K562 (cell line): ENCODE measurements around the gene DOCK1. TPM values are rescaled to one million over a fixed set of nuclear protein-coding genes. Genes with fewer than 3 reads are reported as not detected.
"Not testable (repeated sequence)": the region's sequence is repeated elsewhere in the genome, so short reads cannot be mapped to it uniquely, and the experiment has no call there.

Source experiments
- ATAC-seq: fragments of 200-7000 bp; cut with Tn5 transposase; 3 replicates; pipeline ENCODE4 v1.9.1; 2020; ENCODE audit warnings: moderate library complexity
- BruUV-seq: library from RNA; stranded (reverse); fragments of 400-500 nt; replicated peaks from 2 replicates; lab custom pipeline; 2021; lab: Mats Ljungman, UMichigan
- CTCF ChIA-PET: fragments of 300-600 bp; formaldehyde crosslinking; extraction: SDS; loops from one replicate; lab custom pipeline; 2021; ENCODE audit warnings: low intra/inter-chr PET ratio; lab: Yijun Ruan, JAX
- POLR2A ChIA-PET: fragments of 300-600, 350-650 bp; sonication (Branson Sonifier 250); formaldehyde crosslinking; extraction: SDS; loops from one replicate; lab custom pipeline; 2021; ENCODE audit warnings: antibody characterized with exemption, inconsistent platforms; lab: Yijun Ruan, JAX
- DNase-seq, 4 experiments: peaks; one replicate each; pipeline versions ENCODE4 v3.0.0 to v3.0.0-alpha.2; 2011 to 2018; ENCODE audit warnings: low spot score in 3 of 4, mixed read lengths in 3 of 4; ENCODE audit errors: extremely low read depth in 1 of 4
- FAIRE-seq: peaks from 2 replicates; lab custom pipeline; 2011; peaks lifted over from hg19 to GRCh38; lab: Jason Lieb, UNC
- H2AFZ ChIP-seq: 2 replicates; pipeline ENCODE4 v1.6.0; 2011; ENCODE audit warnings: low read depth, low read length, control low read depth, inconsistent platforms
- H3K27ac ChIP-seq: fragments of 200-600 bp; 3 replicates; pipeline ENCODE4 v1.8.0; 2011; ENCODE audit warnings: low read depth, mild to moderate bottlenecking, control low read depth, inconsistent platforms, low read length, moderate library complexity, mixed read lengths; ENCODE audit errors: extremely low read depth
- H3K27me3 ChIP-seq, 2 experiments: fragments of 300-600 bp in 1 of 2; 2 replicates in 1 of 2; 3 replicates in 1 of 2; pipeline versions ENCODE4 v1.6.0 to v1.8.0; 2011; ENCODE audit warnings: inconsistent platforms in 2 of 2, low read length in 2 of 2, mild to moderate bottlenecking in 1 of 2, mixed read lengths in 1 of 2, moderate library complexity in 1 of 2; ENCODE audit not compliant: control insufficient read depth in 2 of 2, insufficient read depth in 2 of 2
- H3K36me3 ChIP-seq: fragments of 300-600 bp; 3 replicates; pipeline ENCODE4 v1.8.0; 2011; ENCODE audit warnings: mild to moderate bottlenecking, low read length, inconsistent platforms; ENCODE audit not compliant: control insufficient read depth, insufficient read depth
- H3K4me1 ChIP-seq, 2 experiments: fragments of 200-600 bp in 1 of 2; replicated peaks in 1 of 2; 2 replicates in 1 of 2; 3 replicates in 1 of 2; pipeline versions ENCODE4 v1.5.1 to v1.8.0; 2011; ENCODE audit warnings: inconsistent platforms in 2 of 2, low read length in 2 of 2, mild to moderate bottlenecking in 1 of 2, mixed read lengths in 1 of 2, moderate library complexity in 1 of 2; ENCODE audit not compliant: control insufficient read depth in 2 of 2, insufficient read depth in 2 of 2
- H3K4me2 ChIP-seq: 2 replicates; pipeline ENCODE4 v1.6.1; 2011; ENCODE audit warnings: low read length, control low read depth, inconsistent platforms, mixed read lengths; ENCODE audit not compliant: insufficient read depth
- H3K4me3 ChIP-seq: fragments of 200-600 bp; sonication (generic), shearing (Covaris generic); 2 replicates; pipeline ENCODE4 v1.5.1; 2016; ENCODE audit warnings: control low read depth, inconsistent platforms
- H3K79me2 ChIP-seq: fragments of 200-600 bp; 3 replicates; pipeline ENCODE4 v1.8.0; 2011; ENCODE audit warnings: low read length, inconsistent platforms; ENCODE audit not compliant: control insufficient read depth, insufficient read depth
- H3K9ac ChIP-seq, 2 experiments: 2 replicates each; pipeline versions ENCODE4 v1.6.0 to v1.6.1; 2011; ENCODE audit warnings: low read depth in 2 of 2, low read length in 2 of 2, control low read depth in 1 of 2, inconsistent platforms in 1 of 2, mild to moderate bottlenecking in 1 of 2, mixed read lengths in 1 of 2; ENCODE audit not compliant: insufficient read depth in 1 of 2
- H3K9me1 ChIP-seq: one replicate; pipeline ENCODE4 v1.6.0; 2011; ENCODE audit warnings: inconsistent platforms, mild to moderate bottlenecking, low read length, moderate library complexity; ENCODE audit not compliant: control insufficient read depth, insufficient read depth
- H3K9me3 ChIP-seq: replicated peaks from 2 replicates; pipeline ENCODE4 v1.5.1; 2011; ENCODE audit warnings: low read depth, low read length, inconsistent platforms; ENCODE audit not compliant: control insufficient read depth, insufficient read depth
- H4K20me1 ChIP-seq: replicated peaks from 2 replicates; pipeline ENCODE4 v1.6.1; 2011; ENCODE audit warnings: low read length, inconsistent platforms, mixed read lengths; ENCODE audit not compliant: control insufficient read depth, insufficient read depth
- ARID2 ChIP-seq: fragments of 450-650 bp; IDR thresholded peaks from 2 replicates; pipeline ENCODE4 v1.6.1; 2017; ENCODE audit warnings: antibody characterized with exemption, mild to moderate bottlenecking
- CREBBP ChIP-seq: IDR thresholded peaks from one replicate; pipeline ENCODE4 v1.6.1; 2012; ENCODE audit warnings: low read depth, mild to moderate bottlenecking, control low read depth, inconsistent platforms, low read length
- MEIS2 ChIP-seq: fragments of 450-650 bp; IDR thresholded peaks from 2 replicates; pipeline ENCODE4 v1.6.1; 2014; ENCODE audit warnings: mild to moderate bottlenecking; ENCODE audit not compliant: partially characterized antibody
- MTF1 ChIP-seq: fragments of 250-450 bp; sonication (Bioruptor Pico); IDR thresholded peaks from 2 replicates; pipeline ENCODE4 v1.9.0; 2021; ENCODE audit warnings: moderate library complexity, mild to moderate bottlenecking, inconsistent platforms, borderline replicate concordance
- POLR2AphosphoS5 ChIP-seq: IDR thresholded peaks from 2 replicates; pipeline ENCODE4 v1.6.1; 2011; ENCODE audit warnings: mild to moderate bottlenecking, low read depth, low read length, moderate library complexity; ENCODE audit not compliant: control insufficient read depth, insufficient read depth
- PURB ChIP-seq: sonication (generic); formaldehyde crosslinking; IDR thresholded peaks from 2 replicates; pipeline ENCODE4 v1.9.0; 2021; ENCODE audit warnings: low read depth, mild to moderate bottlenecking, missing genetic modification reagents
- SAP30 ChIP-seq: fragments of 200-600 bp; sonication (generic); IDR thresholded peaks from 2 replicates; pipeline ENCODE4 v1.6.1; 2012; ENCODE audit warnings: borderline replicate concordance, low read depth, mild to moderate bottlenecking, moderate library complexity, low read length, control low read depth, inconsistent platforms; ENCODE audit not compliant: insufficient read depth, poor library complexity, severe bottlenecking
- SIN3A ChIP-seq, 2 experiments: fragments of 150-350 bp in 1 of 2; IDR thresholded peaks; 2 replicates each; pipeline ENCODE4 v1.6.1; 2011 to 2016; ENCODE audit warnings: borderline replicate concordance in 2 of 2, low read depth in 2 of 2, low read length in 2 of 2, mild to moderate bottlenecking in 2 of 2, moderate library complexity in 2 of 2; ENCODE audit not compliant: control insufficient read depth in 1 of 2
- ZNF24 ChIP-seq: fragments of 450-650 bp; IDR thresholded peaks from 2 replicates; pipeline ENCODE4 v1.6.1; 2016
- ZNF507 ChIP-seq: conservative IDR thresholded peaks from 2 replicates; pipeline ENCODE4 v1.6.1; 2017; ENCODE audit warnings: missing genetic modification characterization, missing compliant biosample characterization
- WGBS: fragments of 100-300 bp; shearing (Covaris generic); methylation state at CpG from one replicate; pipeline ENCODE4 v1.1.6; 2016; ENCODE audit warnings: low coverage, mixed read lengths; ENCODE audit not compliant: insufficient coverage; ENCODE audit errors: missing lambda C conversion rate; 5-methylcytosine and 5-hydroxymethylcytosine counted together
- in situ Hi-C: fragments of 300-500 bp; cut with MboI; formaldehyde crosslinking; loops from 4 replicates; pipeline ENCODE4 v1.15.0; 2018; ENCODE audit warnings: inconsistent platforms, mixed read lengths
- intact Hi-C: fragments of 100-400 bp; cut with micrococcal nuclease; formaldehyde crosslinking; loops from 2 replicates; pipeline ENCODE4 v1.14.2; 2022
- polyA plus RNA-seq, 8 experiments: library from polyadenylated mRNA; depleted of rRNA in 4 of 8; stranded (reverse) in 5 of 8; unstranded in 3 of 8; fragments of >200 nt; fragmentation: Nextera tagmentation in 2 of 8; fragmentation: Illumina TruSeq in 1 of 8; extraction: Ambion mirVana in 2 of 8; extraction: Trizol in 1 of 8; gene quantifications; 2 replicates each; pipeline versions ENCODE4 v1.2.1 to v1.2.3, GENCODE V29; 2011 to 2014; ENCODE audit warnings: inconsistent platforms in 1 of 8, missing spikeins in 1 of 8
- total RNA-seq, 7 experiments: library from RNA; depleted of rRNA in 6 of 7; stranded (reverse); fragments of >200 nt in 6 of 7; fragmentation: Illumina TruSeq in 2 of 7; extraction: Trizol in 2 of 7; gene quantifications; 2 replicates each; pipeline versions ENCODE4 v1.2.1 to v1.2.3, GENCODE V29; 2011 to 2021; ENCODE audit warnings: low replicate concordance in 1 of 7
- TF ChIP-seq, protein P1 (sequence below): sonication (generic); formaldehyde crosslinking; IDR thresholded peaks from 2 replicates; pipeline ENCODE4 v1.8.0; 2022; ENCODE audit warnings: mild to moderate bottlenecking, missing genetic modification reagents, borderline replicate concordance

DOCK1 gene
- total and polyA plus RNA-seq, 9 of the 15 experiments (the other 6 are each of a cell fraction or from before 2014, with no cell fraction given) = 0.31 TPM; not detected in 8

DNA sequence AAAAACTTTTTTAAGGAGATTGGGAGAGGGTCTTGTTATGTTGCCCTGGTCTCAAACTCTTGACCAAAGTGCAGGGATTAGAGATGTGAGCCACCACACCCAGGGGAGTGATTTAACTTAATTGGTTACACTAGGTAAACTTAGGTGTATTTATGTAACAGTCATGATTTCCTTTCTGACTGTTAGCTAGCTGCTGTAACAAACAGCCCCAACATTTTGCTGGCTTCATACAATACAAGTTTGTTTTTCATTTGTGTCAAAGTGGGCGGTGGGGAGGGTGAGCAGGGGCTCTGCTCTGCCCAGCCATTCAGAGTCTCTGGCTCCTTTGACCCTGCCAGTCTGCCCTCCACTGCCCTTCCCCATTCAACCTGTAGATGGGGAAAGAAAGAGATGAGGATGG lies 9.3 kb downstream of the DOCK1 start:
- H3K9me3 ChIP-seq = no peaks in the 10 kb centered on the region
- H4K20me1 ChIP-seq = no peaks in the 10 kb centered on the region
- TF ChIP-seq ARID2 = no peak
- no peak for TF ChIP-seq SAP30
- no peak for TF ChIP-seq ZNF507
- no peak for TF ChIP-seq MTF1 (CRISPR knock-in tag)
- no peak for TF ChIP-seq SIN3A (IDR thresholded peaks at IDR 0.05; ENCODE audit: borderline replicate concordance in 2 of 2, control insufficient read depth in 1 of 2, low read depth in 2 of 2, low read length in 2 of 2)
- no peak for TF ChIP-seq PURB (CRISPR knock-in tag)
- TF ChIP-seq, protein P1, sequence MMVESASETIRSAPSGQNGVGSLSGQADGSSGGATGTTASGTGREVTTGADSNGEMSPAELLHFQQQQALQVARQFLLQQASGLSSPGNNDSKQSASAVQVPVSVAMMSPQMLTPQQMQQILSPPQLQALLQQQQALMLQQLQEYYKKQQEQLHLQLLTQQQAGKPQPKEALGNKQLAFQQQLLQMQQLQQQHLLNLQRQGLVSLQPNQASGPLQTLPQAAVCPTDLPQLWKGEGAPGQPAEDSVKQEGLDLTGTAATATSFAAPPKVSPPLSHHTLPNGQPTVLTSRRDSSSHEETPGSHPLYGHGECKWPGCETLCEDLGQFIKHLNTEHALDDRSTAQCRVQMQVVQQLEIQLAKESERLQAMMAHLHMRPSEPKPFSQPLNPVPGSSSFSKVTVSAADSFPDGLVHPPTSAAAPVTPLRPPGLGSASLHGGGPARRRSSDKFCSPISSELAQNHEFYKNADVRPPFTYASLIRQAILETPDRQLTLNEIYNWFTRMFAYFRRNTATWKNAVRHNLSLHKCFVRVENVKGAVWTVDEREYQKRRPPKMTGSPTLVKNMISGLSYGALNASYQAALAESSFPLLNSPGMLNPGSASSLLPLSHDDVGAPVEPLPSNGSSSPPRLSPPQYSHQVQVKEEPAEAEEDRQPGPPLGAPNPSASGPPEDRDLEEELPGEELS (CRISPR knock-in tag) = no peak
- no peak for TF ChIP-seq CREBBP
- TF ChIP-seq ZNF24 = no peak
- TF ChIP-seq MEIS2 = no peak
- TF ChIP-seq POLR2AphosphoS5 = no peak
- in situ Hi-C loops (no loop called here), intact Hi-C loops (no loop called here)
- ChIA-PET CTCF (no interaction called here), POLR2A (no interaction called here)
- H3K36me3 ChIP-seq = no peaks in the 10 kb centered on the region
- H3K9ac ChIP-seq = no peak overlapping the region
- ATAC-seq (no peak), DNase-seq (no peak), FAIRE-seq (no peak)
- H3K27ac ChIP-seq = no peak overlapping the region
- no peaks in the 10 kb centered on the region for H3K79me2 ChIP-seq
- H3K27me3 ChIP-seq = no peaks in the 10 kb centered on the region
- no peaks in the 10 kb centered on the region for H3K4me1 ChIP-seq
- H3K9me1 ChIP-seq = no peaks in the 10 kb centered on the region
- no peak overlapping the region for H2AFZ ChIP-seq
- BruUV-seq = no TSS peak
- H3K4me3 ChIP-seq = no peak overlapping the region
- WGBS = 0% methylated on average over 1 of the region's 1 CpG
- no peak overlapping the region for H3K4me2 ChIP-seq

DNA sequence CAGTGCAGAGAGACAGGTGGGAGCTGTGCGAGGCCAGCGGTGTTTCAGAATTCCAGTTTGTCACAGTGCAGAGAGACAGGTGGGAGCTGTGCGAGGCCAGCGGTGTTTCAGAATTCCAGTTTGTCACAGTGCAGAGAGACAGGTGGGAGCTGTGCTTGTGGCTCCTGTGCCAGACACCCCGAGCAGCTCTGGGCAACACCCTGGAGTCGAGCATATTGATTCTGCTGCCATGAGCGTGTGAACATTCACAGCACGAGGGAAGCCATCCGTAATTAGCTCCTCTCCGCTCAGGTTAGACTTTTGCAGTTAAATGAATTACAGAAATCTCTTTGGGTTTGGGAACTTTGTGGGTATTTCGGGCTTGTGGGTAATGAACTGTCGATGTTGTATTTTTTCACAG lies 11.7 kb downstream of the DOCK1 start:
- H3K36me3 ChIP-seq, H3K9ac ChIP-seq, H3K9me1 ChIP-seq, H3K79me2 ChIP-seq, FAIRE-seq, BruUV-seq, POLR2A ChIA-PET, H3K4me1 ChIP-seq, intact Hi-C loops, H4K20me1 ChIP-seq, CTCF ChIA-PET, ATAC-seq, DNase-seq, H3K27ac ChIP-seq, H3K4me3 ChIP-seq, in situ Hi-C loops, H3K9me3 ChIP-seq, H3K27me3 ChIP-seq, H3K4me2 ChIP-seq, H2AFZ ChIP-seq: not testable (repeated sequence)
- 1% methylated on average over 7 of the region's 12 CpGs for WGBS
